Measurements from ENCODE around the gene FLT3.
"Not testable (repeated sequence)": the region's sequence is repeated elsewhere in the genome, so short reads cannot be mapped to it uniquely, and the experiment has no call there.

Gene FLT3

DNA sequence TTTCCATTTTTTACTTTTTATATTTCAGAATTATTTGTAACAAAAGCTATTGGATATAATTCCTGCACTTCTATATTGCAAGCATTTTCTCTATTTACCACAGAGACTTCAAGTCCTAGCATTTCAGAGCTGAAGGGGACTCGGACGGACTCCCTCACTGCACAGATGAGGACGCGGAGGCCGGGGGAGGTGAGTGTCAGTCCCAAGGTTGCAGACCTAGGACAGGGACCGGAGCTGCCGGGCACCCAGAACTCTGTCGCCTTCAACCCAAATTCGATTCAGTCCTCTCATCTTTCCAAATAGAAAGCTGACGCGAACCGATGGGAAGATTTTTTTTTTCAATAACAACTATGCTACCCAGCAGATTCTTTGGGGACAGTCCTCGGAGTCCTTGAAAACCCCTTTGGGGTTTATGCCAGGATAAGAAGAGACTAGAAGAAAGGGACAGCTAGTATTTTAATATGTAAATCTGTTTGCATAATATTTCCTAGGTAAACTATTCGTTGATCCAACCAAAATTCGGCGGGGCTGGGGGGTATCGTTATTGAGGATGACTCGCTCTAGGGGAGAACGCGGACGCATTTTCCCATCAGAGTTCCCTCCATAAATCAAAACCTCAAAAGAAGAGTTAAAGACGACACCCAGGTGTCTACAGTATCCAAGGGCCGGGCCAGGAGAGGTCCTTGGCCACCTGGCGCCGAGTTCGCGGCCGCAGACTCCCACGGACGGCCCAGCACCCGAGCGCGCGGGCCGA is 803 bp downstream of the FLT3 start:
- no peak for DNase-seq (ENCODE audit: low read depth)
- TF ChIP-seq, protein P1, sequence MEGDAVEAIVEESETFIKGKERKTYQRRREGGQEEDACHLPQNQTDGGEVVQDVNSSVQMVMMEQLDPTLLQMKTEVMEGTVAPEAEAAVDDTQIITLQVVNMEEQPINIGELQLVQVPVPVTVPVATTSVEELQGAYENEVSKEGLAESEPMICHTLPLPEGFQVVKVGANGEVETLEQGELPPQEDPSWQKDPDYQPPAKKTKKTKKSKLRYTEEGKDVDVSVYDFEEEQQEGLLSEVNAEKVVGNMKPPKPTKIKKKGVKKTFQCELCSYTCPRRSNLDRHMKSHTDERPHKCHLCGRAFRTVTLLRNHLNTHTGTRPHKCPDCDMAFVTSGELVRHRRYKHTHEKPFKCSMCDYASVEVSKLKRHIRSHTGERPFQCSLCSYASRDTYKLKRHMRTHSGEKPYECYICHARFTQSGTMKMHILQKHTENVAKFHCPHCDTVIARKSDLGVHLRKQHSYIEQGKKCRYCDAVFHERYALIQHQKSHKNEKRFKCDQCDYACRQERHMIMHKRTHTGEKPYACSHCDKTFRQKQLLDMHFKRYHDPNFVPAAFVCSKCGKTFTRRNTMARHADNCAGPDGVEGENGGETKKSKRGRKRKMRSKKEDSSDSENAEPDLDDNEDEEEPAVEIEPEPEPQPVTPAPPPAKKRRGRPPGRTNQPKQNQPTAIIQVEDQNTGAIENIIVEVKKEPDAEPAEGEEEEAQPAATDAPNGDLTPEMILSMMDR (IDR thresholded peaks at IDR 0.05; ENCODE audit: low read depth, low read length, missing control alignments), result no peak
- H3K4me3 ChIP-seq (ENCODE audit: low read depth, low read length), result peak overlapping the region; percentile 42

DNA sequence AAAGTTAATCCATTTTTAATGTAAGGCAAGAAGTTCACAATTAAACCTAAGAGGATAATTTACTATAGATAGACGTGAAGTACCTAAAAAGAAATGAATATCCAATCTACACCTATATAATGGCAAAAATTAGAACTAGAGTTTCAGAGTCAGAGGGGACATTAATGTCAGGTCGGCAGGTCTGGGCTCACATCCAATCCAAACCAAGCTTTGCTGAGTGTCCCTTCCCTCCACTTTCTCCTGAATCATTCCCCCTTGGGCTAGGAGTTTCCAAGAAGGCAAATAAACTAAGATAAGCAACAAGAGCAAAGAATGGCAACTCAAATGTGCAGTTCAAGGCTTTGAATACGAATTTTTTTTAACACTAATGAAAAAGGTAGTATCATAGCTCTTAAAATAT is 2.9 kb downstream of the FLT3 start:
- no peak overlapping the region for H3K4me3 ChIP-seq (ENCODE audit: low read depth, low read length)
- TF ChIP-seq, protein P1 (IDR thresholded peaks at IDR 0.05; ENCODE audit: low read depth, low read length, missing control alignments), result no peak
- no peak for DNase-seq (ENCODE audit: low read depth)

DNA sequence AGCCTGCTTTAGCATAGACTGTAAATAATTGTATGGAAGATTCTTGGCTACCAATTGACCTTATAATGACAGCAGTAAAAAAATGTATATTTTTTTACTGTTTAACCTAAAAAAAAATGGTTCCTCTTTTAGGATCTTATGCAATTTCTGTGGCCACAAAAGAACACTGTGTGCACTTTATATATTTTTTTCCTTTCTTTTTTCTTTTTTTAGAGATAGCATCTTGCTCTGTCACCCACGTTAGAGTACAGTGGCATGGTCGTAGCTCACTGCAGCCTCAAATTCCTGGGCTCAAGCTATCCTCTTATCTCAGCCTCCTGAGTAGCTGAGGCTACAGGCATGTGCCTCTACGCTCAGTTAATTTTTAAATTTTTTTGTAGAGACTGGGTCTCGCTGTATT is 6.1 kb downstream of the FLT3 start:
- no peak for DNase-seq (ENCODE audit: low read depth)
- TF ChIP-seq, protein P1 (IDR thresholded peaks at IDR 0.05; ENCODE audit: low read depth, low read length, missing control alignments), result no peak
- no peak overlapping the region for H3K4me3 ChIP-seq (ENCODE audit: low read depth, low read length)

- H3K4me3 ChIP-seq (ENCODE audit: low read depth, low read length), result no peak overlapping the region
- no peak for DNase-seq (ENCODE audit: low read depth)
- TF ChIP-seq, protein P1 (IDR thresholded peaks at IDR 0.05; ENCODE audit: low read depth, low read length, missing control alignments), result no peak
Observed at GRCh38 chr13:28093881-28094280, 6.5 kb downstream of the FLT3 start.

DNA sequence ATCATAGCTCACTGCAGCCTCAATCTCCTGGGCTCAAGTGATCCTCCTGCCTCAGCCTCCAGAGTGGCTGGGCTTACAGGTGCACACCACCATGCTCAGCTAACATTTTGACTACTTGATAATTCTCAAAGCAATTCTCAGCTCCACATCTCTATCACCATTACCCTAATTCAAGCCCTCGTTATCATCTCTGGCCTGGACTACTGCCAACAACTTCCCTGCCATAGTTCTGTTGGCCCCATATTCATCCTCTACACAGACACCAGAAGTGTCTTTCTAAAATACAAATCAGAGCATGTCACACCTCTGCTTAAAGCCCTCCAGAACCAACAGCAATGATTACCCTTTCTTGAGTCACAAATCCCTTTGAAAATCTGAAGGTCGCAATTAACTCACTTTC is 7.9 kb downstream of the FLT3 start:
- DNase-seq (ENCODE audit: low read depth), result no peak
- TF ChIP-seq, protein P1 (IDR thresholded peaks at IDR 0.05; ENCODE audit: low read depth, low read length, missing control alignments), result no peak
- H3K4me3 ChIP-seq (ENCODE audit: low read depth, low read length), result no peak overlapping the region

DNA sequence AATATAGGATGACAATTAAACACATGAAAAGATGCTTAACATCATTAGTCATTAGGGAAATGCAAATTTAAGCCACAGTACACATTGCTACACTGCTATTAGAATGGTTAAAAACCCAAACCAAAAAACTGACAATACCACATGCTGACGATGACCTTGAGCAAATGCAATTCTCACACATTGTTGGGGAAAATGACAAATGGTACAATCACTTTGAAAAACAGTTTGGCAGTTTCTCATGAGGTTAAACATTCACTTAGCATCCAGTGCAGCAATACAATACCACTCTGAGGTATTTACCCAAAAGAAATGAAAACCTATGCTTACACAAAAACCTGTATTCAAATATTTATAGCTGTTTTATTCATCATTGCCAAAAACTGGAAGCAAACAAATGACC is 11.3 kb downstream of the FLT3 start:
- TF ChIP-seq, protein P1 (IDR thresholded peaks at IDR 0.05; ENCODE audit: low read depth, low read length, missing control alignments), result no peak
- no peak for DNase-seq (ENCODE audit: low read depth)
- no peak overlapping the region for H3K4me3 ChIP-seq (ENCODE audit: low read depth, low read length)

DNA sequence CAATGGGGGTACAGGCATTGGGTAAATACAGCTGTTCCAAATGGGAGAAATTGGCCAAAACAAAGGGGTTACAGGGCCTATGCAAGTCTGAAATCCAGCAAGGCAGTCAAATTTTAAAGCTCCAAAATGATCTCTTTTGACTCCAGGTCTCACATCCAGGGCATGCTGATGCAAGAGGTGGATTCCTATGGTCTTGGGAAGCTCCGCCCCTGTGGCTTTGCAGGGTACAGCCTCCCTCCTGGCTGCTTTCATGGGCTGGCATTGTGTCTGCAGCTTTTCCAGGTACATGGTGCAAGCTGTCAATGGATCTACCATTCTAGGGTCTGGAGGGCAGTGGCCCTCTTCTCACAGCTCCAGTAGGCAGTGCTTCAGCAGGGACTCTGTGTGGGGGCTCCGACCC is 22.6 kb downstream of the FLT3 start:
- not testable (repeated sequence) for H3K4me3 ChIP-seq (ENCODE audit: low read depth, low read length); DNase-seq (ENCODE audit: low read depth)
